Measurements from ENCODE around the gene C2orf80.
"Not testable (repeated sequence)": the region's sequence is repeated elsewhere in the genome, so short reads cannot be mapped to it uniquely, and the experiment has no call there.

DNA sequence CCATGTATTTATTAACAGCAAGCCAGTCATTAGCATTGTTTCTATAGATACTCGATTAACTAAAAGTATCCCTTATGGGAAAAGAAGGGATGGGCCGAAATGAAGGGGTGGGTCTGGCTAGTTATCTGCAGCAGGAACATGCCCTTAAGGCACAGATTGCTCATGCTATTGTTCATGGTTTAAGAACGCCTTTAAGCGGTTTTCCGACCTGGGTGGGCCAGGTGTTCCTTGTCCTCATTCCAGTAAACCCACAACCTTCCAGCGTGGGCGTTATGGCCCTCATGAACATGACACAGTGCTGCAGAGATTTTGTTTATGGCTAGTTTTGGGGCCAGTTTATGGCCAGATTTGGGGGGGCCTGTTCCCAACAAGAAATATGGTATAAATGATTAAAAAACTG lies 51.5 kb downstream of the C2orf80 start:
- TF ChIP-seq SP1 (IDR thresholded peaks at IDR 0.05); BHLHE40 (IDR thresholded peaks at IDR 0.05; ENCODE audit: borderline replicate concordance); L3MBTL2 (conservative IDR thresholded peaks at IDR 0.05); FOXM1 (IDR thresholded peaks at IDR 0.05; ENCODE audit: borderline replicate concordance); FOXK2 (IDR thresholded peaks at IDR 0.05); FOXA1 (IDR thresholded peaks at IDR 0.05): not testable (repeated sequence)

All from HEK293T (cell line).